Osteoblast (primary cell): ENCODE data around the gene ABCD2. TPM values are rescaled to one million over a fixed set of nuclear protein-coding genes. Genes with fewer than 3 reads are reported as not detected.

ENCODE experiments used
- DNase-seq: peaks from one replicate; pipeline ENCODE4 v3.0.0; 2011; ENCODE audit warnings: low spot score, mixed read lengths; ENCODE audit not compliant: insufficient read length; ENCODE audit errors: missing footprints
- H2AFZ ChIP-seq: 2 replicates; pipeline ENCODE4 v1.6.0; 2011; ENCODE audit warnings: mild to moderate bottlenecking, low read length
- H3K27ac ChIP-seq: 2 replicates; pipeline ENCODE4 v1.5.1; 2011; ENCODE audit warnings: mild to moderate bottlenecking, low read depth, low read length, moderate library complexity
- H3K27me3 ChIP-seq: 2 replicates; pipeline ENCODE4 v1.6.0; 2012; ENCODE audit warnings: mild to moderate bottlenecking, control low read depth, inconsistent platforms, low read length, moderate library complexity; ENCODE audit not compliant: insufficient read depth
- H3K36me3 ChIP-seq: 2 replicates; pipeline ENCODE4 v1.5.1; 2011; ENCODE audit warnings: mild to moderate bottlenecking, low read length, control low read depth, moderate library complexity; ENCODE audit not compliant: insufficient read depth
- H3K4me1 ChIP-seq: 2 replicates; pipeline ENCODE4 v1.5.1; 2011; ENCODE audit warnings: mild to moderate bottlenecking, low read length, control low read depth, moderate library complexity; ENCODE audit not compliant: insufficient read depth
- H3K4me2 ChIP-seq: 2 replicates; pipeline ENCODE4 v1.6.0; 2011; ENCODE audit warnings: mild to moderate bottlenecking, low read length; ENCODE audit not compliant: insufficient read depth
- H3K4me3 ChIP-seq: fragments of 200-600 bp; sonication (generic); 3 replicates; pipeline ENCODE4 v1.5.1; 2012; ENCODE audit warnings: mild to moderate bottlenecking, low read length, inconsistent platforms; ENCODE audit not compliant: insufficient read depth
- H3K79me2 ChIP-seq: 2 replicates; pipeline ENCODE4 v1.6.0; 2012; ENCODE audit warnings: mild to moderate bottlenecking, low read length, control low read depth, inconsistent platforms; ENCODE audit not compliant: insufficient read depth
- H3K9me3 ChIP-seq: 2 replicates; pipeline ENCODE4 v1.5.1; 2011; ENCODE audit warnings: low read depth, low read length, control low read depth
- H4K20me1 ChIP-seq: 2 replicates; pipeline ENCODE4 v1.6.0; 2012; ENCODE audit warnings: mild to moderate bottlenecking, low read length, control low read depth; ENCODE audit not compliant: insufficient read depth
- total RNA-seq: library from RNA; depleted of rRNA; stranded (reverse); fragments of >200 nt; gene quantifications from 2 replicates; pipeline ENCODE4 v1.2.3, GENCODE V29; 2012
- TF ChIP-seq, protein P1 (sequence below): IDR thresholded peaks from 2 replicates; pipeline ENCODE4 v1.5.1; 2011; ENCODE audit warnings: mild to moderate bottlenecking, low read depth, low read length, moderate library complexity; ENCODE audit errors: extremely low read depth

ABCD2 gene
- total RNA-seq, 1 donor: under 0.01 TPM

DNA sequence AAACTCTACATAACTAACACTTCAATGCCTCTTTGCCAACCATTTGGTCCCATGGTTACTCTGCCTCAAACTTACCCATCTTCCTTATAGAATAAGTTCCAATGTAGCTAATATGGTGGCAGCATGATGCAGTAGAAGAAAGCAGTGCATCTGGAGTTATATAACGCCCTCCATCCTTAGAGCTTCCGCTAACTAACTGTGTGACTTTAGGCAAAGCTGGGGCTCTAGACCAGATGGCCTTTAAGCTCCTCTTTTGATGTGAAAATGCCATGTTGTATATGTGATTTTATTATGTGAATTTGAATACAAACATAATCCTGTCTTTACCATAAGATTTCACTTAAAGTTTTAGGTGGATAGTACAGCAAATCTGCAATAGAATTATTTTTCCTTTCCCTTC is 6.1 kb downstream of the ABCD2 start:
- TF ChIP-seq, protein P1, sequence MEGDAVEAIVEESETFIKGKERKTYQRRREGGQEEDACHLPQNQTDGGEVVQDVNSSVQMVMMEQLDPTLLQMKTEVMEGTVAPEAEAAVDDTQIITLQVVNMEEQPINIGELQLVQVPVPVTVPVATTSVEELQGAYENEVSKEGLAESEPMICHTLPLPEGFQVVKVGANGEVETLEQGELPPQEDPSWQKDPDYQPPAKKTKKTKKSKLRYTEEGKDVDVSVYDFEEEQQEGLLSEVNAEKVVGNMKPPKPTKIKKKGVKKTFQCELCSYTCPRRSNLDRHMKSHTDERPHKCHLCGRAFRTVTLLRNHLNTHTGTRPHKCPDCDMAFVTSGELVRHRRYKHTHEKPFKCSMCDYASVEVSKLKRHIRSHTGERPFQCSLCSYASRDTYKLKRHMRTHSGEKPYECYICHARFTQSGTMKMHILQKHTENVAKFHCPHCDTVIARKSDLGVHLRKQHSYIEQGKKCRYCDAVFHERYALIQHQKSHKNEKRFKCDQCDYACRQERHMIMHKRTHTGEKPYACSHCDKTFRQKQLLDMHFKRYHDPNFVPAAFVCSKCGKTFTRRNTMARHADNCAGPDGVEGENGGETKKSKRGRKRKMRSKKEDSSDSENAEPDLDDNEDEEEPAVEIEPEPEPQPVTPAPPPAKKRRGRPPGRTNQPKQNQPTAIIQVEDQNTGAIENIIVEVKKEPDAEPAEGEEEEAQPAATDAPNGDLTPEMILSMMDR: no peak
- H2AFZ ChIP-seq: no peak overlapping the region
- no peak overlapping the region for H3K4me2 ChIP-seq
- H3K4me3 ChIP-seq: no peak overlapping the region
- no peaks in the 10 kb centered on the region for H3K27me3 ChIP-seq
- no peaks in the 10 kb centered on the region for H3K4me1 ChIP-seq
- no peak for DNase-seq
- H3K79me2 ChIP-seq: no peaks in the 10 kb centered on the region
- no peaks in the 10 kb centered on the region for H3K36me3 ChIP-seq
- H3K9me3 ChIP-seq: no peaks in the 10 kb centered on the region
- no peak overlapping the region for H3K27ac ChIP-seq
- H4K20me1 ChIP-seq: no peaks in the 10 kb centered on the region

DNA sequence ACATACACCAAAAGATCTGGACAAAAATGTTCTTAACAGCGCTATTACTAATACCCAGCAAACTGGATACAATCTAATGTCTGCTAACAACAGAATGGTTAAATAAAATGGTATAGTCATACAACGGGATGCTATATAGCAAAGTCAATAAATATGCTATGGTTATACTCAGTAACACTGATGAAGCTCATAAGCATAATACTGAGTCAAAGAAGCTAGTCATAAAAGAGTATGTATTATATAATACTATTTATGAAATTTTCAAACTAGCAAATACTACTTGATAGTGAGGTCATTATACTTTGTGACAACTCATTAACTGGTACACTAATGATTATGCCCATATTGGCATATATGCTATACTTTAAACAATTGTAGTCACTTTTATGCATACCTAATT is 7.4 kb downstream of the ABCD2 start:
- Histone ChIP-seq H3K4me1 (no peaks in the 10 kb centered on the region), H2AFZ (no peak overlapping the region), H3K27ac (no peak overlapping the region), H3K27me3 (no peaks in the 10 kb centered on the region), H3K36me3 (no peaks in the 10 kb centered on the region), H3K4me3 (no peak overlapping the region), H3K79me2 (no peaks in the 10 kb centered on the region), H4K20me1 (no peaks in the 10 kb centered on the region), H3K9me3 (no peaks in the 10 kb centered on the region), H3K4me2 (no peak overlapping the region)
- TF ChIP-seq, protein P1: no peak
- DNase-seq: no peak

DNA sequence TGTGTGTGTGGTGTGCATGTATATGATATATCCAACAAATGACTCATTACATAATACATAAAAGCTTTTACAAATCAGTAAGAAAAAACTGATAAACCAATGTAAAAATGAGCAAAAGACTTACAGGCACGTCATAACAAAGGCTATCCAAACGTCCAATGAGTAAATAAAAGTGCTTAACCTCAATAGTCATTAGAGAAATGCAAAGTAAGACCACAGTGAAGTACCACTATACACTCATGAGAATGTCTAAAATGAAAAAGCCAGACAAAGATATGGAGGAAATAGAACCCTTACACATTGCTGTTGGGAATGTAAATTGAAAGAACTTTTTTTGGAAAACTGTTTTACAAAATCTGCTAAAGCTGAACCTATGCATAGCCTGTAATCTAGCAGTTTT is 7.8 kb downstream of the ABCD2 start:
- no peaks in the 10 kb centered on the region for H3K9me3 ChIP-seq
- no peaks in the 10 kb centered on the region for H3K36me3 ChIP-seq
- H3K27ac ChIP-seq: no peak overlapping the region
- no peaks in the 10 kb centered on the region for H3K4me1 ChIP-seq
- no peaks in the 10 kb centered on the region for H3K79me2 ChIP-seq
- H3K4me3 ChIP-seq: no peak overlapping the region
- no peaks in the 10 kb centered on the region for H3K27me3 ChIP-seq
- H2AFZ ChIP-seq: no peak overlapping the region
- H4K20me1 ChIP-seq: no peaks in the 10 kb centered on the region
- TF ChIP-seq, protein P1: no peak
- no peak for DNase-seq
- no peak overlapping the region for H3K4me2 ChIP-seq

DNA sequence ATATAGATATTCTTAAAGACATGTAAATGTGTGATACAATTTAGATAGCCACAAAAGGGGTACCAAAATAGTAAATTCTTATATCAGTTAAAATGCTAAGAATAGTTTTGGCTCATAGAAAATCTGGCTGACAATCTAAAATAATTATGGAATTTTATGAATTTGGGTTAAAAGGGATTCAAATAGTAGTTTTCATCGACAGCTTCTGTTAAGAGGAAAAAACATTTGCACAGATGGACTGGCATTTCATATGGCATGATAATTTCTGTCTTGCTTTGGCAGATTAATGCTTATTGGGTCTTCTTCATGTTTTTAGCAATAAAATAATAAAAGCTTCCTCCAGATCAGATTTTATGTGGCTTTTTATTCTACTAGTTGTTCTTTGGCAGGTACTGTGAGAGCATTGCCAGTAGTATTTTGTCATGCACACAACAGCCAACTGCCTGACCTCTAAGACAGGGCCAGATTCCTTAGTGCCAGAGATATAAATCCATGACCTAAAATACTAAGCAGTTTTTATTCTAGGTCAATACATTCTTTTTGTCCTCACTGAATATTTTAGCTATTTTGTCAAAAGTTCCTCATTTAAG is 9.1 kb downstream of the ABCD2 start:
- H3K27me3 ChIP-seq: no peaks in the 10 kb centered on the region
- no peaks in the 10 kb centered on the region for H4K20me1 ChIP-seq
- H3K9me3 ChIP-seq: no peaks in the 10 kb centered on the region
- no peak overlapping the region for H3K4me3 ChIP-seq
- H2AFZ ChIP-seq: no peak overlapping the region
- TF ChIP-seq, protein P1: no peak
- H3K27ac ChIP-seq: no peak overlapping the region
- no peak for DNase-seq
- no peaks in the 10 kb centered on the region for H3K4me1 ChIP-seq
- H3K36me3 ChIP-seq: no peaks in the 10 kb centered on the region
- H3K4me2 ChIP-seq: no peak overlapping the region
- no peaks in the 10 kb centered on the region for H3K79me2 ChIP-seq
